HG03565 (cell line): ENCODE measurements around the gene MYL5.
"Not testable (repeated sequence)": the region's sequence is repeated elsewhere in the genome, so short reads cannot be mapped to it uniquely, and the experiment has no call there.

Experiments used
- ATAC-seq: cut with Tn5 transposase; IDR thresholded peaks from one replicate; pipeline ENCODE4 v1.9.1; 2021; ENCODE audit warnings: mild to moderate bottlenecking, moderate library complexity; ENCODE audit not compliant: unreplicated experiment

The MYL5 gene

DNA sequence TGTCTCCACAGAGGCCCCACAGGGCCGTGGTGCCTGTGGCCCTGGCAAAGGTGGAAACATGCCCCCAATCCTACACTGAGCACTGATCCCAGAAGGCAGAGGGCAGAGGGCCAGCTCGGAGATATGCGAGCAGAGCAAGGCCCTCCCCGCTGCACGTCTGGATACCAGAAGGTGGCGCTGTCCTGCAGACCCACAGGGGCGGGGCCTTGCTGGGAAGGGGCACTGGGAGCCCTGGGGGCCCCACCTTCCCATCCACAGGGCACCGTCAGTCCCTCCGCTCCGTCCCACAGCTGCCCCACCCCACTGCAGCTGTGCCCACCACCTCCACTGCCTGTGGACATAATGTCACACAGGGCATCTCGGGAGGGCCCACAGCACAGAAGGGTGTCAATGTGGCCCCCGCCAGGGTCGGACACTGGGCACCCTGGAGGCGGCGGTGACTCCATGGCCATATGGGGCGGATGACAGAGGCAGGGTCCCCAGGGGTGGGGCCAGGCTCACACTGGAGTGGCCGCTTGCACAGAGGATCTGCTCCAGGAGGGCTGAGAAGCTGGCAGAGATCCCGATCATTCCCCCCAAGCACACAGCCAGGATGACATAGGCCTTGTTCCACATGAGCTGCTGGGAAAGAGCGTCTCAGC lies 9.8 kb downstream of the MYL5 start:
- no peak for ATAC-seq

DNA sequence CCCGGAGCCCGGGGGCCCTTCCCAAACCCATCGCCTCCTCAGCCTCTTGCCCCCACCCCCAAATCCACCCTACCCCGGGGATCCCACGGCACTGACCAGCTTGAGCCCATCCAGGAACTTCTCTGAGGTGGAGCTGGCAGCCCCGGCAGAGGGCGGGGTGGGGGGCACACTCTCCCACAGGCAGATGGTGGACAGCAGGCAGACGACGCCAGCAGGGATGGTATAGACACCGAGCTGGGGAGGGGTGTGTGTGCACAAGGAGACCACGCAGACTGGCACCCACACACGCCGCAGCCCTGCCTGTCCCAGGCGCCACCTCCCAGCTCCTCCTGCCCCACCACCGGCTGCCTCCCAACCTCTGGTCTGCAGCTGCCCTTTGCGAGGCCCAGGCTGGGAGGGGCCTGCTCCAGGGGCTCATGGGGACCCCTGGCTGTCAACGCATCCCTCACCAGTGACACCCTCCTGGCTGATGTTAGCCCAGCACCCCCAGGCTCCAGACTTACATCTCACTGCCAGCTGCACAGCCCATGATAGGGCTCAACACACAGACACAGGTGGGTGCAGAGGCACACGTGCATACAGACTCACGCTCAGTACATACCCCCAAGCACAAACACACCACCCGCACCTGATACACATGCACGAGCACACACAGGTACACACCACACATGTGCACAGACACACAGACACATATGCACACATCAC lies 10.4 kb downstream of the MYL5 start:
- ATAC-seq, result no peak

DNA sequence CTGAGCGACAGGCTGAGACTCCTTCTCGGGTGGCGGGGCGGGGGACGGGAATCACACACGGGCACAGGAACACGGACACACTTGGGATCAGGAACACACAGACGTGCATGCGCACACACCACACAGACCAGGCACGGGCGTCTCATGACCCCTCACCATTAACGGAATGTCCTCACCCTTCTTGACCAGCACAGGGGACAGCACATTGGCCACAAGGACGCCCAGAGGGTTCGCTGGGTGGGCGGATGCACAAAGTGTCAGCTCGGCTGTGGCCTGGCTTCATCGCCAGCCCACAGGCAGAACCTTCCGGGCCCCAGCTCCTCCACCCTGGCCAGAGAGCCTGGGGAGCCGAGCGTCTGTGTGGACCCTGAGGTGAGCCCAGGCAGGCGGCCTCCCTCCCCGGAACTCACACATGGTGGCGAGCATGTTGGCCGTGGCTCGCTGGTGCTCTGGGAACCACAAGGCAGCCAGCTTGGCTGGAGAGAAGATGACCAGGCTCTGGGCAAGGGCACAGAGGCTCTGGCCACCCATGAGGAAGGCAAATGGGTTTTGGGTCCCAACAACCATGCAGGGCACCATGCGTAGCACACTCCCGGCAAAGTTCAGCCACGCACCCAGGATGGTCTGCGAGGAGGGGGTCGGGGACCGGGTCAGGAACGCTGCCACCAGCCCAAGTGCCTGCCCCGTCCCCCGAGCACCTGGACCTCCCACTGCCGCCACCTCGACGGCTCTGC lies 11.5 kb downstream of the MYL5 start:
- ATAC-seq, result no peak

DNA sequence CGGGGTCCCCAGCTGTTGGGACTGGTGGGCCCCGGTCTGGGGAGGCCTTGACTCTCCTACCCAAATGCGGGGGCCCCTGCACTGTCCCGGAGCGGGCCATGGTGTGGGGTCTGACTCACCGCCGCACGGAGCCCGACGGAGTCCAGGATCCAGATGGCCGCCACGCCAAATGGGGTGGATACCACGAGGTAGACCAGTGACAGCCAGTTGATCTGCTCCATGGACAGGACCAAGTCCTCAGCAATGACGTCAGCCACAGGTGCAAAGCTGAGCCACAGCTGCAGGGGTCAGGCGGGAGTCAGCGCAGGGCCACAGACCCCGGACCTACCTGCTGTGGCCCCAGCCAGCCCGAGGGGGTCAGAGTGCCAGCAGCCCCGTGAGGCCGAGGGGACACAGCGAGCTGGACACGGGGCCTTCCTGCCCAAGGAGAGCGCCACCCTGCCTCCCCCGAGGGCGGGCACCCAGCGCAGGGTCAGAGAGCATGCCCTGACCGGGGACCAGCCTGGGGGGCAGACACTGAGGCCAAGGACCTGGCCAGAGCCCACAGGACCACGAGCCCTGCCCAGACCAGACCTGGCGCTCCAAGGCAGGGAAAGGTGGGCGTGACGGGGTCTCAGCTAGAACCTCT lies 12.2 kb downstream of the MYL5 start:
- no peak for ATAC-seq

DNA sequence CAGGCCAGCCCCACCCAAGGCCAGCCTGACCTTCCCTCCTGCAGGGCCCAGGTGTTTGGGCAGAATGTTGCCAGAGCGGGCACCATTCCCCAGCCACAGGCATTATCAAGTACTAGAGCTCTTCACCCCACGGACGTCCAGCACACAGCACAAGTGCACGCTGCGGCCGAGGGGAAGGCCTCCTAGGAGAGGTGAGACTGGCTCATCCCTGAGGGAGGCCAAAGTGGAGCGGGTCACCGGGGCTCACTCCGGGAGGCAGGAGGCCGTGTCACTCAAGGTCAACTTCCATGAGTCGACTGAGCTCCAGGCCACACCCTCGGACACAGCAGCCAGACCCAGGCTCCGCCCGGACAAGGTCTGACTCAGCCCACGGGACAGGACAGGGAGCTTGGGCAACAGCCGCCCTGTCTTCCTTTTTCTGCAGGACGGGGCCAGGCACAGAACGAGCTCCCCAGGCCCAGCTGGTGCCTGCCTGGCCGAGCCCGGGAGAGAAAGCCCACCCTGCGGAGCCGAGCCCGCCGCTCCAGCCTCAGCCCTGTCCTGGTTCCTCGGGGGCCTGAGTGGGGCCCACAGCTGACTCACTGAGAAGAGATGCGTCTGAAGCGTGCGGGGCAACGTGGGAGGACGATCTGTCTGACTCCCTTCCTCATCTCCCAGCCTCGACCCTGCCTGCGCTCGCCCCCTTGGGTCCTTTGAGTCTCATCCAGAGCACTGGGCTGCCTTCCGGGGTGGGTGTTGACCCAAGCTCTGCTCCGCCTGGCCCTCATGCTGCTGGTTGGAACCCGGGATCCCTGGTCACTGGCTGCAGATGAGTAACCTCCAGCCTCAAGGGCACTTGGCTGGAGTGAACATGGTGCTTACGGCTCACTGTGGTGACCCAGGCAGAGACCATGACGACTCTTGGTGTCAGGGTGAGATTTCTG lies 13.0 kb downstream of the MYL5 start:
- no peak for ATAC-seq

DNA sequence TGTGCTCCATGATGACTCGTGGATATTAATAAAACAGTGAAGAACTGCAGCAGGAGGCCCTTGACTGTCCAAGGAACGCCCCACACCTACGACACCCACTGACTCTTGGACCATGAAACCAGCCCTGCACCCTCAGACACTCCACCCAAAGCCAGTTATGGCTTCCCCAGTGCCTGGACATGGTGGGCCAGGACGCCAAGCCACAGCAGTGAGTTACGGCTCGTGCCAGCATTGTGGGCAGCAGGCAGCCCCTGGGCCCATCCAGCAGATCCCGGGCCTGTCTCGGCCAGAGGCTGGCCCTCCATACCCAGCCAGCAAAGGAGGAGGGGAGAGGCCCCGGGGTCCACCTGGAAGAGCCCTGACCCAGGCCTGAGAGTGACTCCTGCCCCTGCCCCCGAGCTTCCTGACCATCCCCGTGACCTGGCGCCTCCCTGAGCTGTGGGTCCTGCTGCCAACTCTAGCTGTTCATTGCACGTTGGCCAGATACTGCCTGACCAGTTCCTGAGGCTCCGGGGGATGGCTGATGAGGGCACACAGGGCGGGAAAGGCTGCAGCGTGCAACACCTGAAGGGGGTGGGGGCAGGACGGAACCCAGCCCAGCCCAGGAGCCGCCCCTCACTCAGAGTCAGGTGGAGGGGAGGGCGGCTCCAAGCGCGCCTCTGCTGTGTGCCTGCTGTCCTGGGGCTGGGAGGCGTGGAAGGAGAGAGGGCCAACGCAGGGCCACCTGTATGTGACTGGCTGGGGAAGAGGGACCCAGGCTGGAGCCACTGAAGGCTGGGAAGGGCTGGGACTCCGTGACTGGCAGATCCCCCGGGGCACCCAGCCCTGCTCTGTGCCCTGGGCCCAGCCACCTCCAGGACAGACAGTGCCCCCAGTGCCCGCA lies 13.9 kb downstream of the MYL5 start:
- no peak for ATAC-seq

DNA sequence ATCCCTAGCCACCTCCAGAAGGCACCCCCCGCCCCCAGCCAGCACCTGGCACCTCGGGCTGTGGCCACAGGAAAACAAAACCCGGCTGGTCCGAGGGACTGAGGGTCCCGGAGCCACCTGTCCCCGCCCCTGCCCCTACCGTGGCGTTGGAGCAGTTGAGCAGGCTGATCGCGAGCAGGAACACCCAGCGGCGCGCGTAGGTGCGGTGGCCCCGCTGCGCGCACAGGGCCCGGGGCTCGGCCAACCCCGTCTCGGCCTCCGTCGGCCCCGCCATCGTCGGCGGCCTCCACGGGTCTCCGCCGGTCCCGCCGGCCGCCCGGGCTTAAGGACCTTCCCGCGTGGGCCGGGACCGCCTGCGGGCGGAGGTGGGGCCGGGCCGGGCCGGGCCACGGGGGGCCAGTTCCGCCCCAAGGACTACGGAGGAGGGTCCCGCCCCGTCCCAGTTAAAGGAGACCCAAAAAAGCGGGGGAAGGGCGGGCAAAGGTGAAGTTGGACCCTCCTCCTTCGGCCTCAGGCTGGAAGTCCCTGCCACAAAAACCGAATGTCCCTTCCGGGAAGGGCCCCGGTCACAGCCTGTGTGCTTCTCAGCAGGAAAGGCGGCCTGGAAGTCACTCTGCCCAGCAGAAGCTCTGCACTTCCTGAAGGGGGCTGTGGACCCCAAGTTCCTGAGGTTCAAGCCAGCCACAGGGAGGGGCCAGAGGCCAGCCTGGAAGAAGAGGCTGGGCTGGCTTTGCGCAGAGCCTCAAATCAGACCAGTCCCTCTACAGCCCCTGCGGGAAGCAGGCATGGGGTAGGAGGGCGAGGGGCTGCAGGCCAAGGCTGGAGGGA lies 14.7 kb downstream of the MYL5 start, which contains the start of gene SLC49A3:
Gene SLC49A3 (minus strand): TSS at position 298 of the 828 bp plus-strand sequence. CDS start 24 bp downstream, at position 274.
- ATAC-seq, result no peak

DNA sequence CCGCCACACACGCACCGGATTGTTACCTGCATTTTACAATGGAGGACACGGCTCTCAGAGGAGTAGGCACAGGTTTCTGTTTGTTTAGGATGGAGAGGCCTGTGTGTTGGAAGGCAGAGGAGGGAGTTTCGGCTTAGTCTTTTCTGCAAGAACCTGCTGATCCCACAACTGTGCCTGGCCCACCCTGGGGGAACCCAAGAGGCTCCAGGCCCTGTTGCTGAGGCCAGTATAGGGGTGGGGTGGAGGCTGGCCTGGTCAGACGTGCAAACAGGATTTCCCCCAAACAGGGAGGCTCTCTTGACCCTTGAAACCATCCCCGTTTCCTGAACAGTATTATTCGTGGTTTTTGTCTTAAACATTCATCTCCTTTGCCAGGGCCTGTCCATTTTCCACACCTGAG lies 15.4 kb downstream of the MYL5 start:
- no peak for ATAC-seq

DNA sequence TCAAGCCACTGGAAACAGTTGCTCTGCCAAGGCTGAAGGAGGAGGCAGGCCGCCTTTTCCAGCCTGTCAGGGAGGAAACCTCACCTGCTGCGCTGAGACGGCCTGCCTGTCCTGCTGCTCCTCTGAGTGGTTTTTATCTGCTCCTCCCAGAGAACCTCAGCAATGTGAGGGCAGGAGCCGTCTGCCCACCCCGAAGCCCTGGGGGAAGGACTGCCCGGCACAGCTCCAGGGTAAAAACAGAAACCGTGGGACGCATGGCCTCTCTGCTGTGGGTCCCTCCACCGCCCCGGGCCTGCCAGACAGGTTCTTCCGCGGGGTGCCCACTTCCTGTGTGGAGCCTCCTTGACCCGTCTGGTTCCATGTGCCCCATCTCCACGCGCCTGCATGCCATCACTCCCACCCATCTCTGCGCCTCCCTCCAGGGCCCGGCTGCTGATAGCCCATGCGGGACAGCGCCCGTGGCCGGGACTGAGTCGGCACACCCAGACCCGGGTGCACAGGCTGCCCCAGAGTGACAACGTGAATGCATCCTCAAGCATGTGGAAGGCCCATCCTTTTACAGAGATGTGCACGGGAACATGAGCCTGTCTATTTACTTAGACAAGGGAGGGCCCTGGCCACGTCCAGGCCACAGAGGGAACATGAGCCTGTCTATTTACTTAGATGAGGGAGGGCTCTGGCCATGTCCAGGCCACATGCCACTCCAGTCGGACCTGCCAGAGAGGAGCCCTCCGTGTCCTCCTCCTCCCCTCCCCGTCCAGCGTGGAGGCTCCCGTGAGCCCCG lies 18.6 kb downstream of the MYL5 start:
- ATAC-seq, result no peak

DNA sequence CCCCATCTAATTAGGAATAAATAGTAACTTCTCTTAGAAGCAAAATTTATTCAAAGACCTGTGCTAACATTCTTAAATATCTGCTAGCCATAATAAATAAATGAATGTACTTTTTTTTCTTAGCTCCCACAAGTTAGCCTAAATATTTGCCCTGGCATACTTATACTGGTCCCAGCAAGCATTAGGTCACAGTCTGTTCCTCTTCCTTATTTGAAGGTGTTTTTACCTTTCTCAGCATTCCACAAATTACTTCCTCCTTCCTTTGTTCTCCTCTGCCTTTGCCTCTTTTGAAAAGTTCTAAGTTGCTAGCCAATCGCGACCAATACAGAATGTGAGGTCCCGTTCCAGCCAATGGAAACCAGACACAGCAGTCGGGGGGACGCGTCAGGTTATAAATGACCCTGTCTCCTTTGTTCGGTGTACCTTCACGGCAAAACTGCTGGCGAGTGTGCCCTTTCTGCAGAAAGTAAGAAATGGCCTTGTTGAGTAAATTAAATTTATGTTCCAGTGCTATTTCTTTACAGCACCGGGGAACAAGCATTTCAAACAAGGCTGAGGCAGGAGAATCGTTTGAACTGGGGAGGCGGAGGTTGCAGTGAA lies 20.1 kb downstream of the MYL5 start:
- ATAC-seq, result not testable (repeated sequence)

DNA sequence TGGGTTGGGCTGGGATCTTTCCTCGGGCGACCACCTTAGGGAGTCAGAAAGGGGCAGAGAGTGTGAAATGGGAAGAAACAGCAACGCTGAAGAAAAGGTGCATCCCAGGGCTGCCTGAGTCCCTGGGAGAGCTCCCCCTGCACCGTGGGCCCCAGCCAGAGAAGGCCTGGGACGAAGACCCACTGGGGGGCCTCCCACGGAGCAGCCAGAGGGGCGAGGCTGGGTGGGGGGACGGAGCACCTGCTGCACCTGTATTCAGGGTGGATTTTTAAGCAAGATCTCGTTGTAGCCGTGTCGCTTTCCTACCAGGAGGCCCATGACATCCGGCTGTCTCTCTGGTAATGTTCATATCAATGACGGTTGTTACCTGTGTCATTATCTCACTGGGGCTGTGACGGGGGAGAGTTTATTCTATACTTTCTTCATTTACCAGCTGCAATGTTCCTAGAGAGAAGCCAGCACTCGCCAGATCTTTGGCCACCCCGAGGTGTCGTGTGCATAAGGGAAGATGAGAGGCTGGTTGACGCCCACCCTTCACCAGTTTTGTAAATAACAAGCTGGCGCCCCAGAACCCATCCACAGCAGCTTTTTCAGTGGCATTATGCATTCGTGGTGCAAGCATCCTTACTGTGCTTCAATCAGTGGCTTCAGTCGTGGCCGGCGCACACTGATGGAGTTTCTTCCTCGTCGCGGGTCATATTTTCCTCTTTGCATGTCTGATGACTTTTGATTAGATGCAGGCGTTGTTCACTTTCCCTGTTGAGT lies 25.7 kb downstream of the MYL5 start:
- no peak for ATAC-seq

DNA sequence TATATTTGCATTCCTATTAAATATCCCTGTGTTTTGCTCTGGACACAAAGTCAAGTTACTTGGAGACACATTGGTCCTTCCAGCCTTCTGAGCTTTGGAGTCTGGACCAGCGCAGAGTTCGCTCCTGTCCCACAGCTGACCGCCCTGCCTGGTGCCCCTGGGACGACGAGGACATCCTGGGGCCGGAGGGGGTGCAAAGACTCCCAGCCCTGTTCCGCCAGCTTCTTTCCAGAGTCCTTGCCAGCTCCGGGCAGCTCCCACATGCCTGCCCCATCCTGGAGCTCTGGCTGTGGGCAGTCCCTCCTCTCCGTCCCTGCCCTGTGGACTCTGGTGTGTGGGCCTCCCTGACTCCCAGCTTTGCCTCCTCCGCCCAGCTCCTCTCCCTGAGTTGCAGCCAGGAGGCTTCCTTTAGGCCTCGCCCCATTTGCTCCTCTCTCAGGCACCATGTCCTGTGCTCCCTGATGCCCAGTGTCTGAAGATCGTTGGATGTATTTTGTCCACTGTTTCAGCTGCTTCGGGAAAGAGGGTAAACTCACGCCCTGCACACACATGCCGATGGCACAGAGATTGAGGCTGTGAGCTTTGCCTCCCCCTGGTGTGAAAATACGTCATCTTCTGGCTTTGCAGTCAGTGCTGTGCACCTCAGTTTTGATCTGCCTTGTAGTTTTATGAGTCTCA lies 26.4 kb downstream of the MYL5 start:
- no peak for ATAC-seq

DNA sequence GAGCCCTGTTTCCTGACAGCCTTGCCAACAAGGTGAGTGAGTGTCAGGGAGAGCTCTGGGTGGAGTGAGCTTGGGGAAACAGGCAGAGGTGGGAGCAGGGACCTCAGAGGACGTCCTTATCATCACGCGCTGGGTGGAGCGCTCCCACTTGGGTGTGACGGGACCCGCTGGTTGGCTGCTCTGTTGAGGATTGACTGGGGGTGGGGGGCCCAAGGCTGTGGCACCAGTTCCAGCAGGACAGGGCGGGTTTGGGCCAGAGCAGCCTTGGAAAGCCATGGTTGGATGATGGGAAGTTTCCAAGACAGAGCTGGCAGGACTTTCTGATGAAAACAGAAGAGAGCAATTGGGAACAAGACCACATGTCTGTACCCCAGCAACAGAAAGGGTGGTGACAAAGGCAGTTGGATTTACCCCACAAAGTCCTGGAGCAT lies 28.3 kb downstream of the MYL5 start:
- no peak for ATAC-seq

DNA sequence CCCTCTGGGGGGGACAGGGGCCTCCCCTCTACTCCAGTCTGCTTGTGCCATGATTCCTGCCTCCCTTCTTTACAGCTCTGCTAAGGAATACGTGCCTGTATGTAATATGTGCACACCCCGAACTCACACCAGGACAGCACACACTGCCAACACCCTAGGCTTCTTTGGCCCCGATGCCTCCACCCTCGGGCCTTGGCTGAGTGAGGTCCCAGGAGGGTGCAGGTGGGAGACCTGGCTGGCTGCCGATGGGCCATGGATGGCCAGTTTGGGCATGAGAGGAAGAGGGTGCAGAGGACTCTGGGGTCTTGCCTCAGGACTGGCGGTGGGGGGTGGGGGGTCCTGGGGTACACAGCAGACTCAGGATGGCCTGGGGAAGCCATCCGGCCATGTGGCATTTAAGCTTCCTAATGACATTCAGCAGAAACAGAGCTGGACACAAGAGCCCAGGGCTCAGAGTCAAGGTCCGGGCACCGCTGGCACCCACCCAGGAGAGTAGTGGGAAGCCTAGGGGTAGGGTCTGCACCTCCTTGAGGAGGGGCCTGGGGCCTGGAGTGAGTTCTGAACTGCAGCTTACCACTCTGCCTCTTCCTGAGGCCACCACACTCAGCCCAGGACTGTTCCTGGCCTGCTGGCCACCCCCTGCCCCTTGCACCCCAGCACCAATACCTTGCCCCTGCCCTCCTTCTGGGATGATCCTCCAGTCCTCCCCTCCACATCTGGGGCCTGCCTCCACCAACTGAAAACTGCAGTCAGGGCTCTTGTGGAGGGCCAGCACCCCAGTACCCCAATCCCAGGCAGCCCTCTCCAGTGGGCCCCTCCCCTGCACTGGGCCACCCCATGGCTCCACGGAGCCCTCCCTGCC lies 29.2 kb downstream of the MYL5 start:
- ATAC-seq, result no peak
